Tibial nerve (tissue), 4 donors: Measurements from ENCODE around the gene COASY. TPM values are rescaled to one million over a fixed set of nuclear protein-coding genes. Genes with fewer than 3 reads are reported as not detected.

Experiments used
- DNase-seq, 2 donors: peaks; one replicate each; pipeline ENCODE4 v3.0.0-alpha.2; 2019; ENCODE audit warnings: low spot score in 2 of 2
- H3K27ac ChIP-seq, 4 donors: fragments of 200-600 bp; sonication (generic) in 3 of 4; one replicate each; pipeline ENCODE4 v1.5.1; 2017 to 2019; ENCODE audit warnings: mild to moderate bottlenecking in 1 of 4
- H3K27me3 ChIP-seq, 2 donors: fragments of 200-600 bp; sonication (generic) in 1 of 2; one replicate each; pipeline versions ENCODE4 v1.5.1 to v1.6.0; 2017 to 2019
- H3K36me3 ChIP-seq, 3 donors: fragments of 200-600 bp; sonication (generic); one replicate each; pipeline ENCODE4 v1.5.1; 2018 to 2019
- H3K4me1 ChIP-seq, 4 donors: fragments of 200-600 bp; sonication (generic) in 3 of 4; one replicate each; pipeline ENCODE4 v1.5.1; 2017 to 2019
- H3K4me3 ChIP-seq, 4 donors: fragments of 200-600 bp; sonication (generic) in 3 of 4; one replicate each; pipeline ENCODE4 v1.5.1; 2017 to 2019; ENCODE audit warnings: mild to moderate bottlenecking in 1 of 4, moderate library complexity in 1 of 4
- H3K9me3 ChIP-seq, 4 donors: fragments of 200-600 bp; sonication (generic) in 3 of 4; one replicate each; pipeline ENCODE4 v1.5.1; 2017 to 2019
- EP300 ChIP-seq, 2 donors: sonication (generic); formaldehyde crosslinking; IDR thresholded peaks; one replicate each; pipeline ENCODE4 v1.6.1; 2017; ENCODE audit warnings: antibody characterized with exemption in 2 of 2, mild to moderate bottlenecking in 1 of 2
- POLR2A ChIP-seq, 2 donors: fragments of 450-650 bp; IDR thresholded peaks; one replicate each; pipeline ENCODE4 v1.6.1; 2017; ENCODE audit warnings: antibody characterized with exemption in 2 of 2, mild to moderate bottlenecking in 2 of 2, moderate library complexity in 2 of 2
- WGBS, 2 donors: methylation state at CpG; one replicate each; pipeline ENCODE4 v1.1.5; 2018; 5-methylcytosine and 5-hydroxymethylcytosine counted together
- total RNA-seq, 4 donors: library from RNA; depleted of rRNA; stranded (reverse); fragments of >200 nt; gene quantifications; one replicate each; pipeline ENCODE4 v1.1.0, GENCODE V29; 2016
- TF ChIP-seq, protein P1 (sequence below), 5 experiments: fragments of 200-600 bp in 3 of 5; fragments of 450-650 bp in 2 of 5; sonication (generic) in 3 of 5; IDR thresholded peaks; one replicate each; pipeline ENCODE4 v1.5.1; 2016 to 2019; ENCODE audit warnings: antibody characterized with exemption in 5 of 5, mild to moderate bottlenecking in 3 of 5, moderate library complexity in 2 of 5

Gene COASY
- total RNA-seq, 4 donors from 2014 or later, result 22.9 to 33.9 (median 25.5) TPM

DNA sequence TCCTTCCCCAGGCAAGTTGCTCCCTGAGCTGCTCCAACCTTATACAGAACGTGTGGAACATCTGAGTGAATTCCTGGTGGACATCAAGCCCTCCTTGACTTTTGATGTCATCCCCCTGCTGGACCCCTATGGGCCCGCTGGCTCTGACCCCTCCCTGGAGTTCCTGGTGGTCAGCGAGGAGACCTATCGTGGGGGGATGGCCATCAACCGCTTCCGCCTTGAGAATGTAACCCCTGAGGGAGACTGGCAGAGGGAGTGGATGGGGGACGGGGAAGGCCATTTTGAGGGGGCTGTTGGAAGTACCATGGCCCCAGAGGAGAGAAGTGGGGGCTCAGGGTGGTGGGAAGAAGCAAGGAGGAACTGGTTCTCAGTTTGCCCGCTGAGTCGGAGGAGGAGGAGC, 2.0 kb downstream of the COASY start:
- no peaks in the 10 kb centered on the region for H3K9me3 ChIP-seq
- no peak overlapping the region for H3K4me3 ChIP-seq
- no peak for TF ChIP-seq EP300 (IDR thresholded peaks at IDR 0.05)
- no peaks in the 10 kb centered on the region for H3K27me3 ChIP-seq
- H3K4me1 ChIP-seq, result peaks cover 0 to 74% (median 40%) of the 10 kb centered on the region in 4 donors
- peak overlapping the region in 1 of 4 donors; percentile 26 for H3K27ac ChIP-seq
- 74 to 81% methylated on average over 9 of the region's 9 CpGs for WGBS, 2 donors
- DNase-seq, result no peak
- H3K36me3 ChIP-seq, result peaks cover 0 to 32% (median 19%) of the 10 kb centered on the region in 3 donors

DNA sequence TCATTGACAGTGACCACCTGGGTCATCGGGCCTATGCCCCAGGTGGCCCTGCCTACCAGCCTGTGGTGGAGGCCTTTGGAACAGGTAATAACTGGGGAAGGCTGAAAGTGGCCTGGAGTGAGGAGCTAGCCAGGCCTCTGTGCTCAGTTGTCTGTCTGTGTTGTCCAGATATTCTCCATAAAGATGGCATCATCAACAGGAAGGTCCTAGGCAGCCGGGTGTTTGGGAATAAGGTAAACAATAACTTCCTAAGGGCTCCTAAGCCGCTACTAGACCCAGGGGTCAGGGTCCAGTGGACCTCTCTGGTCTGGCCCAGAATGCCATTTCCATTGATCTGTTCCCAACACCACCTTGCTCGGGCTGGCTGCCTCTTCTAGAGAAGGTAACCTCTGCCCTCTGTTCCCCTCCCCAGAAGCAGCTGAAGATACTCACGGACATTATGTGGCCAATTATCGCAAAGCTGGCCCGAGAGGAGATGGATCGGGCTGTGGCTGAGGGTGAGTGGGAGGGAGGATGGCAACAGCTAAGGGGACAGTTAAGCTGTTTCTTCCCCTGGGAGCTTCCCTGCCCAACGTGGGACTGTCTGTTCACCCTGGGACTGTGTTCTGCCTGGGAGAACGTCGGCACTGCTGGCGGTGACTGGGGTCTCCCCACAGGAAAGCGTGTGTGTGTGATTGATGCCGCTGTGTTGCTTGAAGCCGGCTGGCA, 3.0 kb downstream of the COASY start:
- 85 to 91% methylated on average over 14 to 15 of the region's 15 CpGs for WGBS, 2 donors
- Histone ChIP-seq H3K4me1 (peaks cover 0 to 72% (median 40%) of the 10 kb centered on the region in 4 donors), H3K36me3 (peaks cover 0 to 43% (median 27%) of the 10 kb centered on the region in 3 donors), H3K27me3 (no peaks in the 10 kb centered on the region), H3K27ac (no peak overlapping the region), H3K4me3 (no peak overlapping the region), H3K9me3 (no peaks in the 10 kb centered on the region)
- no peak for TF ChIP-seq EP300 (IDR thresholded peaks at IDR 0.05)
- TF ChIP-seq, protein P1, sequence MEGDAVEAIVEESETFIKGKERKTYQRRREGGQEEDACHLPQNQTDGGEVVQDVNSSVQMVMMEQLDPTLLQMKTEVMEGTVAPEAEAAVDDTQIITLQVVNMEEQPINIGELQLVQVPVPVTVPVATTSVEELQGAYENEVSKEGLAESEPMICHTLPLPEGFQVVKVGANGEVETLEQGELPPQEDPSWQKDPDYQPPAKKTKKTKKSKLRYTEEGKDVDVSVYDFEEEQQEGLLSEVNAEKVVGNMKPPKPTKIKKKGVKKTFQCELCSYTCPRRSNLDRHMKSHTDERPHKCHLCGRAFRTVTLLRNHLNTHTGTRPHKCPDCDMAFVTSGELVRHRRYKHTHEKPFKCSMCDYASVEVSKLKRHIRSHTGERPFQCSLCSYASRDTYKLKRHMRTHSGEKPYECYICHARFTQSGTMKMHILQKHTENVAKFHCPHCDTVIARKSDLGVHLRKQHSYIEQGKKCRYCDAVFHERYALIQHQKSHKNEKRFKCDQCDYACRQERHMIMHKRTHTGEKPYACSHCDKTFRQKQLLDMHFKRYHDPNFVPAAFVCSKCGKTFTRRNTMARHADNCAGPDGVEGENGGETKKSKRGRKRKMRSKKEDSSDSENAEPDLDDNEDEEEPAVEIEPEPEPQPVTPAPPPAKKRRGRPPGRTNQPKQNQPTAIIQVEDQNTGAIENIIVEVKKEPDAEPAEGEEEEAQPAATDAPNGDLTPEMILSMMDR (IDR thresholded peaks at IDR 0.05), result no peak
- TF ChIP-seq POLR2A (IDR thresholded peaks at IDR 0.05), result no peak
- DNase-seq, result no peak

DNA sequence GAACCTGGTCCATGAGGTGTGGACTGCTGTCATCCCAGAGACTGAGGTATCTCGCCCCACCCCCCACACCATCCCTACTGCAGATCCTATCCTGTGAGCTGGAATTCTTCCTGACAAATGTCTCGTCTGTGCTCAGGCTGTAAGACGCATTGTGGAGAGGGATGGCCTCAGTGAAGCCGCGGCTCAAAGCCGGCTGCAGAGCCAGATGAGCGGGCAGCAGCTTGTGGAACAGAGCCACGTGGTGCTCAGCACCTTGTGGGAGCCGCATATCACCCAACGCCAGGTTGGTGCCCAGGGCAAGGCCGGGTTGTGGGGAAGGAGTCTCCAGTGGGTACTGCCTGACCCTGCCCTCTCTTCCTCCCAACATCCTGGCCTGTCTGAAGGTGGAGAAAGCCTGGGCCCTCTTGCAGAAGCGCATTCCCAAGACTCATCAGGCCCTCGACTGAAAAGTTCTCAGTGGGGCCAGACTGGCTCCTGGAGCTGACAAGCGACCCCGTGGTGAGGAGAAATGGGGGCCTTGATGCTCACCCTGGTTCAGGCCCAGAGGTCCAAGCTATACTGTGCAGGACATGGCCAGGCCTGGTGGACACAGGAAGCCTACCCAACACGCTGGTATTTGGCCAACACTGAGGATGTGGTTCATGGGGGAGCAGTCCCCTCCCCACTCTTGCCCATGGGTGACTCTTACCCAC, 3.7 kb downstream of the COASY start:
- Histone ChIP-seq H3K9me3 (no peaks in the 10 kb centered on the region), H3K36me3 (peaks cover 0 to 50% (median 28%) of the 10 kb centered on the region in 3 donors), H3K4me3 (no peak overlapping the region), H3K27ac (peak overlapping the region in 3 of 4 donors; percentile 93 to 96 (median 96)), H3K27me3 (no peaks in the 10 kb centered on the region), H3K4me1 (peaks cover 0 to 65% (median 40%) of the 10 kb centered on the region in 4 donors)
- 87 to 90% methylated on average over 14 to 16 of the region's 16 CpGs for WGBS, 2 donors
- DNase-seq, result no peak
- TF ChIP-seq EP300 (IDR thresholded peaks at IDR 0.05), result no peak
- TF ChIP-seq POLR2A (IDR thresholded peaks at IDR 0.05), result no peak
- TF ChIP-seq, protein P1 (IDR thresholded peaks at IDR 0.05), result no peak

DNA sequence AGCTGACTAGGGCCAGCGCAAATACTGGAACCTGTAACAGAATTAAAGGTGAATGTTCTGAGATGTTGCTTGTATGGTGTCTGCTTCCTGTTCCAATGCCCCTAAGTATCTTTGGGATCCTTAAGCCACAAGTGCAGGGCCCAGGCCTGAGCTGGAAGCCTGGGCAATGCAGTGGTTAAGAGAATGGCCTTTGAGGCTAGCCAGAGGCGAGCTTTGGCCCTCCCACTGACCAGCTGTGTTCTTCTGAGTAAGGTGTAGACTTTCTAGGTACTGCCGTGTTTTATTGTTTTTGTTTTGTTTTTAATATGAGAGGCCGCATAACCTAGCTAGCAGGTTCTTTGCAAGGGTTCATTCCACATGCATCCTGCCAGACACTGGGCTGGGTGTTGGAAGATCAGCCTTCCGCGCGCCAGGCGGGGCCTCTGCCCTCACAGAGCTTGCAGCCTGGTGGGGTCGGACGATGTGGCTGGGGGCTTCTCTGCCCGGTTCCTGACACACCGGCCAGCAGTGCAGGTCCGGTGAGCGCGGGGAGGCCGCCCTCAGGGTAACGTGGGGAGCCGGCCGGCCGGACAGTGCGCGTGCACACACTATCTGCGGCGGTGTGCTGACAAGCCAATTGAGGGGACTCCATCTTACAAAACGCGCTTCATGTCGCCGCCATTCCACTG, 4.4 kb downstream of the COASY start:
- Histone ChIP-seq H3K9me3 (no peaks in the 10 kb centered on the region), H3K27ac (peak overlapping the region; percentile 81 to 96 (median 94)), H3K4me3 (peak overlapping the region; percentile 76 to 95 (median 90)), H3K4me1 (peaks cover 0 to 60% (median 39%) of the 10 kb centered on the region in 4 donors), H3K27me3 (no peaks in the 10 kb centered on the region), H3K36me3 (peaks cover 0 to 56% (median 28%) of the 10 kb centered on the region in 3 donors)
- TF ChIP-seq, protein P1 (IDR thresholded peaks at IDR 0.05), result no peak
- TF ChIP-seq EP300 (IDR thresholded peaks at IDR 0.05), result no peak
- TF ChIP-seq POLR2A (IDR thresholded peaks at IDR 0.05), result no peak
- DNase-seq, result no peak
- 50 to 56% methylated on average over 11 to 12 of the region's 28 CpGs for WGBS, 2 donors

DNA sequence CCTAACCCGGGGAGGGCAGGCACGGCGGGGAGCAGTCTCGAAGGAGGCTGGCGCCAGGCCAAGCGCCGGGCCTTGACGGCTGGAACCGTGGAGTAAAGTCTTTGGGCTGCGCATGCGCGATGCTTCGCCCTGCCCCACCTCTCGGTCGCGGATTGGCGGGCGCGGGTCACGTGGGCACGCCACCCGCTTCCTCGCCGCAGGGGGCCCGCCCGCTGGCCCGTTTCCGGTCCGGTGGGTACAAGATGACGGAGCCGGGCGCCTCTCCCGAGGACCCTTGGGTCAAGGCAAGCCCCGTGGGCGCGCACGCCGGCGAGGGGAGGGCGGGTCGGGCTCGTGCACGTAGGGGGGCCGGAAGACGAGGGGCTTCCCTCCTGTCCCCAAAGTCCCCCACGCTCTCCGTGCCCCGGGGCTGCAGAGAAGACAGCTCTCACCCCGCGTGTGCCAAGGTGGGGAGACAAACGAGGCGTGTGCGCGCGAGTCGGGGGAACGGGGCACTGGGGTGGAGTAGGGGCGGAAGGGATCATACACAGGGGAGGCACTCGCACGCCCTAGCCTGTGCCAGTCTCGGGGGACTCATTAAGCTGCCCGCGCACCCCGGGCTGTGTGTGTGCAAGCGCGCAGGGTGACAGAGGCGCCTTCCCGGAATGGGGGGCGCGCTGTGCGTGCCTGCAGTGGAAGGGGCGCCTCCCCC, 5.1 kb downstream of the COASY start, which contains the start of gene MLX:
MLX (plus strand) TSS at position 218 of the 691 bp plus-strand sequence; CDS start at position 243, 25 bp downstream.
- no peaks in the 10 kb centered on the region for H3K9me3 ChIP-seq

More for the DNA sequence above, 5.1 kb downstream of the COASY start, which contains the start of gene MLX:
- peak within 1 kb of the TSS; percentile 76 to 95 (median 90) for H3K4me3 ChIP-seq
- 0 to 1% methylated on average over 35 to 57 of the region's 72 CpGs for whole genome bisulfite sequencing, 2 donors
- no peaks in the 10 kb centered on the region for H3K27me3 ChIP-seq
- DNase-seq, result peak; percentile 85 to 88
- H3K27ac ChIP-seq, result peak within 1 kb of the TSS; percentile 81 to 96 (median 94)
- H3K36me3 ChIP-seq, result peaks cover 0 to 63% (median 28%) of the 10 kb centered on the region in 3 donors
- H3K4me1 ChIP-seq, result peaks cover 0 to 56% (median 35%) of the 10 kb centered on the region in 4 donors
- TF ChIP-seq POLR2A (IDR thresholded peaks at IDR 0.05) (peak; percentile 7 to 51), EP300 (IDR thresholded peaks at IDR 0.05) (peak; percentile 83 to 92)
- TF ChIP-seq, protein P1 (IDR thresholded peaks at IDR 0.05), result peak in 1 of 5 experiments; percentile 35
